ENCODE results near the gene KSR1. TPM values are rescaled to one million over a fixed set of nuclear protein-coding genes. Genes with fewer than 3 reads are reported as not detected.

Gene KSR1
- total RNA-seq, 1 donor from 2014 or later, result 90.2 TPM

DNA sequence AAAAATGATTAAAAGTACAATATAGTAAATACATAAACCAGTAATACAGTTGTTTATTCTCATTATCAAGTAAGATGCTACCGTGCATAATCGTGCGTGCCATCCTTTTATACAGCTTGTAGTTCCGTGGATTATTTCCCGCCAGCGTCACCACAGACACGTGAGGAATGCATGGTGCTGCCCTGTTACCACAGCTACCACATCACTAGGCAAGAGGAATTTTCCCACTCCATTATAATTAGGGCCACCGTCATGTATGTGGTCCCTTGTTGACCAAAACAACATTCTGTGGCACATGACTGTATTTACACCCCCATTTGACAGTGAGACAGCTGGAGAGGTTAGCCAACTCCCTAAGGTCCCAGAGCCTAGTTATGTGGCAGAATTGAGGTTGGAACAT lies 144.2 kb downstream of the KSR1 start:
- no peak for TF ChIP-seq CTCF (IDR thresholded peaks at IDR 0.05; ENCODE audit: insufficient read depth, low read depth, low read length)
- no peak for TF ChIP-seq EZH2 (IDR thresholded peaks at IDR 0.05; ENCODE audit: insufficient read depth, low read length)
- Histone ChIP-seq H4K20me1 (ENCODE audit: insufficient read depth, low read length) (peaks cover 29% of the 10 kb centered on the region), H3K9ac (ENCODE audit: low read length) (no peak overlapping the region), H3K4me3 (ENCODE audit: insufficient read depth, low read depth, low read length) (no peak overlapping the region), H3K4me2 (ENCODE audit: low read length) (no peak overlapping the region), H3K4me1 (ENCODE audit: insufficient read depth, low read length) (peaks cover 2% of the 10 kb centered on the region), H3K9me3 (ENCODE audit: insufficient read depth, low read depth, low read length) (no peaks in the 10 kb centered on the region), H2AFZ (ENCODE audit: low read depth, low read length) (no peak overlapping the region), H3K27ac (ENCODE audit: low read depth, low read length) (peak overlapping the region; percentile 29), H3K27me3 (ENCODE audit: insufficient read depth, low read length) (no peaks in the 10 kb centered on the region), H3K36me3 (ENCODE audit: insufficient read depth, low read length) (peaks cover 26% of the 10 kb centered on the region), H3K79me2 (ENCODE audit: insufficient read depth, low read length) (no peaks in the 10 kb centered on the region)
- Mint-ChIP-seq H3K4me3 (ENCODE audit: unreplicated experiment) (no peak overlapping the region), H3K4me1 (ENCODE audit: low read depth, unreplicated experiment) (peaks cover 20% of the 10 kb centered on the region), H3K9me3 (ENCODE audit: unreplicated experiment) (no peaks in the 10 kb centered on the region), H3K36me3 (ENCODE audit: low read depth, unreplicated experiment) (peaks cover 48% of the 10 kb centered on the region), H3K27me3 (ENCODE audit: low read depth, unreplicated experiment) (no peaks in the 10 kb centered on the region), H3K27ac (ENCODE audit: unreplicated experiment) (peak overlapping the region; percentile 75)
- FAIRE-seq (no peak), DNase-seq (ENCODE audit: low read depth) (peak; percentile 74)

- Mint-ChIP-seq H3K9me3 (ENCODE audit: unreplicated experiment) (no peaks in the 10 kb centered on the region), H3K27me3 (ENCODE audit: low read depth, unreplicated experiment) (no peaks in the 10 kb centered on the region), H3K4me3 (ENCODE audit: unreplicated experiment) (peak overlapping the region; percentile 24), H3K4me1 (ENCODE audit: low read depth, unreplicated experiment) (peaks cover 16% of the 10 kb centered on the region), H3K36me3 (ENCODE audit: low read depth, unreplicated experiment) (peaks cover 47% of the 10 kb centered on the region), H3K27ac (ENCODE audit: unreplicated experiment) (peak overlapping the region; percentile 75)
- peak; percentile 93 for FAIRE-seq
- peak overlapping the region; percentile 29 for H3K27ac ChIP-seq (ENCODE audit: low read depth, low read length)
- H3K4me2 ChIP-seq (ENCODE audit: low read length), result no peak overlapping the region
- no peaks in the 10 kb centered on the region for H3K27me3 ChIP-seq (ENCODE audit: insufficient read depth, low read length)
- peaks cover 26% of the 10 kb centered on the region for H3K36me3 ChIP-seq (ENCODE audit: insufficient read depth, low read length)
- no peak overlapping the region for H2AFZ ChIP-seq (ENCODE audit: low read depth, low read length)
- H3K9ac ChIP-seq (ENCODE audit: low read length), result peak overlapping the region; percentile 32
- no peaks in the 10 kb centered on the region for H3K9me3 ChIP-seq (ENCODE audit: insufficient read depth, low read depth, low read length)
- TF ChIP-seq EZH2 (IDR thresholded peaks at IDR 0.05; ENCODE audit: insufficient read depth, low read length), result no peak
- TF ChIP-seq CTCF (IDR thresholded peaks at IDR 0.05; ENCODE audit: insufficient read depth, low read depth, low read length), result peak; percentile 99
- H3K4me3 ChIP-seq (ENCODE audit: insufficient read depth, low read depth, low read length), result no peak overlapping the region
- H3K79me2 ChIP-seq (ENCODE audit: insufficient read depth, low read length), result no peaks in the 10 kb centered on the region
- peak; percentile 49 for DNase-seq (ENCODE audit: low read depth)
- peaks cover 29% of the 10 kb centered on the region for H4K20me1 ChIP-seq (ENCODE audit: insufficient read depth, low read length)
- H3K4me1 ChIP-seq (ENCODE audit: insufficient read depth, low read length), result peaks cover 2% of the 10 kb centered on the region
These were observed 145.1 kb downstream of the KSR1 start for GRCh38 chr17:27601069-27601974.

DNA sequence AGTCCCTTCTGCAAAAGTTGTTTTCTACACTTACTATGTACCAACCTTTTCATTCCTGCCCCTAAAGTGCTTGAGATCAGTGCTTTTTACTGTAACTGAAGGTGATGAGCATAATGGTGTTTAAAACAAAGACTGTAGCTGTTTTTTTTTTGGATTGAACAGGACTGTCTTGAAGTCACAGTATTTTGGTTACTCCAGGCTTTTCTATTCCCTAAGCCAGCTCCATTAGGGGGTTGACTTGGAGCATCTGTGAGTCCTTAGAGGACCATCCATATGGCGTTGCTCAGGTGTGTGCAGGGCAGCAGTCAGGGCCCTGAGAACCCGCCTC lies 145.7 kb downstream of the KSR1 start:
- no peak overlapping the region for H3K27ac Mint-ChIP-seq (ENCODE audit: unreplicated experiment)
- H3K4me1 Mint-ChIP-seq (ENCODE audit: low read depth, unreplicated experiment), result peaks cover 16% of the 10 kb centered on the region

More for the DNA sequence above, 145.7 kb downstream of the KSR1 start:
- no peak overlapping the region for H3K4me3 ChIP-seq (ENCODE audit: insufficient read depth, low read depth, low read length)
- FAIRE-seq (no peak), DNase-seq (ENCODE audit: low read depth) (no peak)
- peaks cover 44% of the 10 kb centered on the region for H3K36me3 Mint-ChIP-seq (ENCODE audit: low read depth, unreplicated experiment)
- no peak for TF ChIP-seq CTCF (IDR thresholded peaks at IDR 0.05; ENCODE audit: insufficient read depth, low read depth, low read length)
- TF ChIP-seq EZH2 (IDR thresholded peaks at IDR 0.05; ENCODE audit: insufficient read depth, low read length), result no peak
- H4K20me1 ChIP-seq (ENCODE audit: insufficient read depth, low read length), result peaks cover 29% of the 10 kb centered on the region
- H3K9ac ChIP-seq (ENCODE audit: low read length), result no peak overlapping the region
- H3K27me3 ChIP-seq (ENCODE audit: insufficient read depth, low read length), result no peaks in the 10 kb centered on the region
- H3K27me3 Mint-ChIP-seq (ENCODE audit: low read depth, unreplicated experiment), result no peaks in the 10 kb centered on the region
- H3K4me1 ChIP-seq (ENCODE audit: insufficient read depth, low read length), result peaks cover 2% of the 10 kb centered on the region
- no peak overlapping the region for H3K27ac ChIP-seq (ENCODE audit: low read depth, low read length)
- H3K4me2 ChIP-seq (ENCODE audit: low read length), result no peak overlapping the region
- H3K79me2 ChIP-seq (ENCODE audit: insufficient read depth, low read length), result no peaks in the 10 kb centered on the region
- H3K36me3 ChIP-seq (ENCODE audit: insufficient read depth, low read length), result peaks cover 26% of the 10 kb centered on the region
- no peaks in the 10 kb centered on the region for H3K9me3 Mint-ChIP-seq (ENCODE audit: unreplicated experiment)
- H3K4me3 Mint-ChIP-seq (ENCODE audit: unreplicated experiment), result no peak overlapping the region
- H3K9me3 ChIP-seq (ENCODE audit: insufficient read depth, low read depth, low read length), result no peaks in the 10 kb centered on the region
- H2AFZ ChIP-seq (ENCODE audit: low read depth, low read length), result no peak overlapping the region
